ENCODE measurements around the gene NUP93.

DNA sequence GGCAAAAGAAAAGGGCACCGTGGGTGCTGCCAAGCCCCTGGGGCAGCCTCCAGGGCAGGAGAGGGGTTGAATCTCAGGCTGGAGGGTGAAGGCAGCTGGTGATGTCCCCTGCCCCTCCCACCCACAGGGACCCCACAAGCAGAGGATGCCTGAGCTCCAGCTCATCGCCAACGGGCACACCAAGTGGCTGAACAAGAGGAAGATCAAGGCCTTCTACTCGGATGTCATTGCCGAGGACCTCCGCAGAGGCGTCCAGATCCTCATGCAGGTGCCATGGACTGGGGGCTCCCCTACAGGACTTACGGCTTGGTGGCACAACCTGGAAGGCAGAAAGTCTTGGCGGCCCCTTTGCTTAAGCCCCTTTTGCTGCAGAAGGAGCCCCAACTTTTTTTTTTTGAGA lies 156.9 kb downstream of the NUP93 start:
- TF ChIP-seq, protein P1, sequence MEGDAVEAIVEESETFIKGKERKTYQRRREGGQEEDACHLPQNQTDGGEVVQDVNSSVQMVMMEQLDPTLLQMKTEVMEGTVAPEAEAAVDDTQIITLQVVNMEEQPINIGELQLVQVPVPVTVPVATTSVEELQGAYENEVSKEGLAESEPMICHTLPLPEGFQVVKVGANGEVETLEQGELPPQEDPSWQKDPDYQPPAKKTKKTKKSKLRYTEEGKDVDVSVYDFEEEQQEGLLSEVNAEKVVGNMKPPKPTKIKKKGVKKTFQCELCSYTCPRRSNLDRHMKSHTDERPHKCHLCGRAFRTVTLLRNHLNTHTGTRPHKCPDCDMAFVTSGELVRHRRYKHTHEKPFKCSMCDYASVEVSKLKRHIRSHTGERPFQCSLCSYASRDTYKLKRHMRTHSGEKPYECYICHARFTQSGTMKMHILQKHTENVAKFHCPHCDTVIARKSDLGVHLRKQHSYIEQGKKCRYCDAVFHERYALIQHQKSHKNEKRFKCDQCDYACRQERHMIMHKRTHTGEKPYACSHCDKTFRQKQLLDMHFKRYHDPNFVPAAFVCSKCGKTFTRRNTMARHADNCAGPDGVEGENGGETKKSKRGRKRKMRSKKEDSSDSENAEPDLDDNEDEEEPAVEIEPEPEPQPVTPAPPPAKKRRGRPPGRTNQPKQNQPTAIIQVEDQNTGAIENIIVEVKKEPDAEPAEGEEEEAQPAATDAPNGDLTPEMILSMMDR (IDR thresholded peaks at IDR 0.05), result no peak
- no peak for TF ChIP-seq POLR2A (IDR thresholded peaks at IDR 0.05)
